Measurements from ENCODE around the gene MC1R.
"Not testable (repeated sequence)": the region's sequence is repeated elsewhere in the genome, so short reads cannot be mapped to it uniquely, and the experiment has no call there.

Gene MC1R

DNA sequence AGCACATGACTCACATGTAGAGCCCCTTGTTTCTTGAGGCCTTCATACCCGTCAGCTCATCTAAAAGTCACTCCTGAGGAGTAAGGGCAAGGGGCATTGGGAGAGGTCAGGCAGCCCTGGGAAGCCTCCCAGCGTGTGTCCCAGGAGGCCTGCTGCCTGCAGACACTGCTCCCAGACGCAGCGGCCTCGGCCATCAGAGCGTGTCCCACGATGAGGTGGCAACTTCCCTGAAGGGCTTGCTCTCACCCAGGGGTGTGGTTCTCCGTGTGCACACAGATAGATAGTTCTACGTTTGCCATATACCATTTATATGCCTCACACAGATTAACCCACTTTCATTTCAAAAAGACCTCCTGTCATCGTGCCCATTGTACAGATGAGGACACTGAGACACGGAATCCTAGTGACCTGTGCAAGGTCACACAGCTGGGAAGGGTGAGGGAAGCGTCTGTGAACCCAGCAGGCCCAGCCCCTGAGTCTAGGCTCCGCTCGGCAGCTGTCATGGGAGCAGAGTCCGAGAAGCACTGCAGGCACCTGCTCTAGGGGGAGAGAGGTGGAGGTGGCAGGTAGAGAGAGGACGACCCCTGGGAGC is 12.7 kb downstream of the MC1R start:
- H3K9me3 Mint-ChIP-seq, result no peaks in the 10 kb centered on the region
- DNase-seq (no peak), ATAC-seq (no peak)
- no peak overlapping the region for H3K4me3 Mint-ChIP-seq
- no peak overlapping the region for H3K27ac Mint-ChIP-seq
- H3K4me1 Mint-ChIP-seq, result peaks cover 6% of the 10 kb centered on the region
- H3K27me3 Mint-ChIP-seq, result peaks cover 18% of the 10 kb centered on the region
- H3K36me3 Mint-ChIP-seq (ENCODE audit: low read depth), result no peaks in the 10 kb centered on the region

GRCh38 chr16:89931964-89932363 is 13.3 kb downstream of the MC1R start:
- Mint-ChIP-seq H3K4me3 (no peak overlapping the region), H3K27me3 (peaks cover 15% of the 10 kb centered on the region), H3K27ac (no peak overlapping the region), H3K4me1 (peaks cover 3% of the 10 kb centered on the region), H3K9me3 (no peaks in the 10 kb centered on the region), H3K36me3 (ENCODE audit: low read depth) (no peaks in the 10 kb centered on the region)
- no peak for DNase-seq
- ATAC-seq, result no peak

GRCh38 chr16:89934019-89934418 is 15.4 kb downstream of the MC1R start:
- not testable (repeated sequence) for H3K9me3 Mint-ChIP-seq; H3K4me3 Mint-ChIP-seq; ATAC-seq; H3K36me3 Mint-ChIP-seq (ENCODE audit: low read depth); H3K27ac Mint-ChIP-seq; H3K27me3 Mint-ChIP-seq; DNase-seq; H3K4me1 Mint-ChIP-seq

DNA sequence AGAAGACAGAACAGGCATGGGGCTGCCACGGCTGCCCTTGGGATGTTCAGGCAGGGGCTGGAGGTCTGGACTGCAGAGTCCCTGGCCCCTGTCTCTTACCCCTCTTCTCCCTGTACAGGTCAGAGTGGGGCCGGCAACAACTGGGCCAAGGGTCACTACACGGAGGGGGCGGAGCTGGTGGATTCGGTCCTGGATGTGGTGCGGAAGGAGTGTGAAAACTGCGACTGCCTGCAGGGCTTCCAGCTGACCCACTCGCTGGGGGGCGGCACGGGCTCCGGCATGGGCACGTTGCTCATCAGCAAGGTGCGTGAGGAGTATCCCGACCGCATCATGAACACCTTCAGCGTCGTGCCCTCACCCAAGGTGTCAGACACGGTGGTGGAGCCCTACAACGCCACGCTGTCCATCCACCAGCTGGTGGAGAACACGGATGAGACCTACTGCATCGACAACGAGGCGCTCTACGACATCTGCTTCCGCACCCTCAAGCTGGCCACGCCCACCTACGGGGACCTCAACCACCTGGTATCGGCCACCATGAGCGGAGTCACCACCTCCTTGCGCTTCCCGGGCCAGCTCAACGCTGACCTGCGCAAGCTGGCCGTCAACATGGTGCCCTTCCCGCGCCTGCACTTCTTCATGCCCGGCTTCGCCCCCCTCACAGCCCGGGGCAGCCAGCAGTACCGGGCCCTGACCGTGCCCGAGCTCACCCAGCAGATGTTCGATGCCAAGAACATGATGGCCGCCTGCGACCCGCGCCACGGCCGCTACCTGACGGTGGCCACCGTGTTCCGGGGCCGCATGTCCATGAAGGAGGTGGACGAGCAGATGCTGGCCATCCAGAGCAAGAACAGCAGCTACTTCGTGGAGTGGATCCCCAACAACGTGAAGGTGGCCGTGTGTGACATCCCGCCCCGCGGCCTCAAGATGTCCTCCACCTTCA is 16.2 kb downstream of the MC1R start:
- no peak overlapping the region for H3K27ac Mint-ChIP-seq
- H3K36me3 Mint-ChIP-seq (ENCODE audit: low read depth), result no peaks in the 10 kb centered on the region
- peaks cover 3% of the 10 kb centered on the region for H3K4me1 Mint-ChIP-seq
- DNase-seq, result no peak
- no peak for ATAC-seq
- H3K9me3 Mint-ChIP-seq, result no peaks in the 10 kb centered on the region
- peaks cover 12% of the 10 kb centered on the region for H3K27me3 Mint-ChIP-seq
- H3K4me3 Mint-ChIP-seq, result no peak overlapping the region

DNA sequence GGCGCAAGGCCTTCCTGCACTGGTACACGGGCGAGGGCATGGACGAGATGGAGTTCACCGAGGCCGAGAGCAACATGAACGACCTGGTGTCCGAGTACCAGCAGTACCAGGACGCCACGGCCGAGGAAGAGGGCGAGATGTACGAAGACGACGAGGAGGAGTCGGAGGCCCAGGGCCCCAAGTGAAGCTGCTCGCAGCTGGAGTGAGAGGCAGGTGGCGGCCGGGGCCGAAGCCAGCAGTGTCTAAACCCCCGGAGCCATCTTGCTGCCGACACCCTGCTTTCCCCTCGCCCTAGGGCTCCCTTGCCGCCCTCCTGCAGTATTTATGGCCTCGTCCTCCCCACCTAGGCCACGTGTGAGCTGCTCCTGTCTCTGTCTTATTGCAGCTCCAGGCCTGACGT is 17.0 kb downstream of the MC1R start:
- not testable (repeated sequence) for ATAC-seq; H3K27ac Mint-ChIP-seq; H3K9me3 Mint-ChIP-seq; H3K4me3 Mint-ChIP-seq; H3K4me1 Mint-ChIP-seq; DNase-seq; H3K36me3 Mint-ChIP-seq (ENCODE audit: low read depth)
- H3K27me3 Mint-ChIP-seq, result peaks cover 12% of the 10 kb centered on the region

DNA sequence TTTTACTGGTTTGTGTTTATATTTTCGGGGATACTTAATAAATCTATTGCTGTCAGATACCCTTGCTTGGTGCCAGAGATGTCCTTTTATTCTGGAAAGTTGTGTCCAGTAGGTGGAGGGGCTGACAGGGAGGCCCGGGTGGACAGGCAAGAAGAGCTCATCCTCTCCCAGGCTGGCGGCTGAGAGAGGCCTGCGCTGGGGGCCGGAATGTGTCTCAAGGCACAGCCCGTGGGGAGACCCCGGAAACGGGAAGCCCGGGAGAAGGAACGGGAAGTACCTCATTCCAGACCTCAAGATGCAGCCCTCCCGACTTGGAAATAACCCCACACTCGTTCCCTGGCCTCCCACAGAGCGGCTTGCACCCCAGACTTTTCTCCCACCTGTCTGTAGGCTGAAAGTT is 17.4 kb downstream of the MC1R start:
- Mint-ChIP-seq H3K27ac (no peak overlapping the region), H3K4me3 (no peak overlapping the region), H3K9me3 (no peaks in the 10 kb centered on the region), H3K36me3 (ENCODE audit: low read depth) (no peaks in the 10 kb centered on the region), H3K27me3 (peaks cover 11% of the 10 kb centered on the region), H3K4me1 (peaks cover 3% of the 10 kb centered on the region)
- DNase-seq (no peak), ATAC-seq (no peak)

- Mint-ChIP-seq H3K27ac (no peak overlapping the region), H3K9me3 (no peaks in the 10 kb centered on the region), H3K4me3 (no peak overlapping the region), H3K4me1 (peaks cover 2% of the 10 kb centered on the region), H3K27me3 (peaks cover 7% of the 10 kb centered on the region), H3K36me3 (ENCODE audit: low read depth) (no peaks in the 10 kb centered on the region)
- ATAC-seq (no peak), DNase-seq (no peak)
Measured at GRCh38 chr16:89936508-89936907, 17.8 kb downstream of the MC1R start.

DNA sequence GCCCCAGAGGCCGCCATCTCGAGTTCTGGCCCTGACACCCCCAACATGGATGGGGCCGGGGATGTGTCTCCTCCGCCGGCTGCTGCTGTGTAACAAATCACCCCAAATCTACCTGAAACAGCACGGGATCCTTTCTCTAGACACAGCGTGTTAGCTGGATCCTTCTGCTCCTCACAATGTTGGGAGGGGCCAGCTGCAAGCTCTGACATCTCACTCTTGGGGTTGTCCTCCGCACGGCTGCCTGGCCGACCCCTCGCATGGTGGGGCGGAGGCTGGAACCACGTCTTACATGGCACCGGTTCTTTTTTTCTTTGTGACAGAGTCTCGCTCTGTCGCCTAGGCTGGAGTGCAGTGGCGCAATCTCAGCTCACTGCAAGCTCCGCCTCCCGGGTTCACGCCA is 18.3 kb downstream of the MC1R start:
- no peaks in the 10 kb centered on the region for H3K36me3 Mint-ChIP-seq (ENCODE audit: low read depth)
- DNase-seq, result no peak
- H3K27ac Mint-ChIP-seq, result no peak overlapping the region
- no peak for ATAC-seq
- H3K9me3 Mint-ChIP-seq, result no peaks in the 10 kb centered on the region
- H3K4me1 Mint-ChIP-seq, result no peaks in the 10 kb centered on the region
- H3K27me3 Mint-ChIP-seq, result peaks cover 7% of the 10 kb centered on the region
- H3K4me3 Mint-ChIP-seq, result no peak overlapping the region

- ATAC-seq (no peak), DNase-seq (no peak)
- Mint-ChIP-seq H3K27ac (no peak overlapping the region), H3K9me3 (no peaks in the 10 kb centered on the region), H3K4me1 (no peaks in the 10 kb centered on the region), H3K4me3 (no peak overlapping the region), H3K27me3 (peaks cover 15% of the 10 kb centered on the region), H3K36me3 (ENCODE audit: low read depth) (no peaks in the 10 kb centered on the region)
Measured at GRCh38 chr16:89938175-89938885, 19.7 kb downstream of the MC1R start.

GRCh38 chr16:89944773-89945172 is 26.1 kb downstream of the MC1R start:
- H3K4me1 Mint-ChIP-seq, result peaks cover 18% of the 10 kb centered on the region
- H3K36me3 Mint-ChIP-seq (ENCODE audit: low read depth), result no peaks in the 10 kb centered on the region
- H3K27me3 Mint-ChIP-seq, result peaks cover 32% of the 10 kb centered on the region
- ATAC-seq, result no peak
- H3K9me3 Mint-ChIP-seq, result no peaks in the 10 kb centered on the region
- H3K4me3 Mint-ChIP-seq, result no peak overlapping the region
- no peak overlapping the region for H3K27ac Mint-ChIP-seq
- DNase-seq, result no peak

DNA sequence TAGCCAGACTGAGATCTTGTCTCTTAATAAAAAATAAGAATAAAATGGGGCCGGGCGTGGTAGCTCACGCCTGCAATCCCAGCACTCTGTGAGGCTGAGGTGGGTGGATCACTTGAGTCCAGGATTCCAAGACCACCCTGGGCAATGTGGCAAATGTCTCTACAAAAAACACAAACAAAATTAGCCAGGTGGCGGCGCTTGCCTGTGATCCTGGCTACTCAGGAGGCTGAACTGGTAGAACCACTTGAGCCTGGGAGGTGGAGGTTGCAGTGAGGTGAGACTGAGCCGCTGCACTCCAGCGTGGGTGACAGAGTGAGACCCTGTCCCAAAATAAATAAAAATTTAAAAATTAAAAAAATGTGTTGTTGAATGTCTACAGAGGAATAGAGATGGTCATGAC is 27.0 kb downstream of the MC1R start:
- H3K27ac Mint-ChIP-seq, result no peak overlapping the region
- no peaks in the 10 kb centered on the region for H3K36me3 Mint-ChIP-seq (ENCODE audit: low read depth)
- no peak overlapping the region for H3K4me3 Mint-ChIP-seq
- H3K27me3 Mint-ChIP-seq, result peaks cover 32% of the 10 kb centered on the region
- H3K9me3 Mint-ChIP-seq, result no peaks in the 10 kb centered on the region
- H3K4me1 Mint-ChIP-seq, result peaks cover 23% of the 10 kb centered on the region
- DNase-seq (no peak), ATAC-seq (no peak)

- Mint-ChIP-seq H3K36me3 (ENCODE audit: low read depth) (no peaks in the 10 kb centered on the region), H3K4me3 (no peak overlapping the region), H3K9me3 (no peaks in the 10 kb centered on the region)
Measured at GRCh38 chr16:89946515-89946914, 27.9 kb downstream of the MC1R start.

GRCh38 chr16:89949121-89949742 is 30.6 kb downstream of the MC1R start:
- Mint-ChIP-seq H3K27me3 (peaks cover 20% of the 10 kb centered on the region), H3K27ac (peak overlapping the region; percentile 54), H3K9me3 (no peaks in the 10 kb centered on the region), H3K36me3 (ENCODE audit: low read depth) (no peaks in the 10 kb centered on the region), H3K4me3 (peak overlapping the region; percentile 67), H3K4me1 (peaks cover 31% of the 10 kb centered on the region)
- ATAC-seq, result no peak
- DNase-seq, result no peak

More at GRCh38 chr16:89946515-89946914, 27.9 kb downstream of the MC1R start:
- H3K4me1 Mint-ChIP-seq, result peaks cover 23% of the 10 kb centered on the region
- ATAC-seq, result no peak
- H3K27ac Mint-ChIP-seq, result no peak overlapping the region
- H3K27me3 Mint-ChIP-seq, result peaks cover 32% of the 10 kb centered on the region
- DNase-seq, result no peak

- DNase-seq (no peak), ATAC-seq (no peak)
- Mint-ChIP-seq H3K4me1 (peaks cover 33% of the 10 kb centered on the region), H3K4me3 (peak overlapping the region; percentile 67), H3K36me3 (ENCODE audit: low read depth) (no peaks in the 10 kb centered on the region), H3K27ac (peak overlapping the region; percentile 54), H3K27me3 (peaks cover 18% of the 10 kb centered on the region), H3K9me3 (no peaks in the 10 kb centered on the region)
Measured at GRCh38 chr16:89949756-89950155, 31.1 kb downstream of the MC1R start.
